HG02885 (cell line): ENCODE data around the gene TFDP2.
"Not testable (repeated sequence)": the region's sequence is repeated elsewhere in the genome, so short reads cannot be mapped to it uniquely, and the experiment has no call there.

Experiments used
- ATAC-seq: cut with Tn5 transposase; IDR thresholded peaks from one replicate; pipeline ENCODE4 v1.9.1; 2021; ENCODE audit warnings: mild to moderate bottlenecking; ENCODE audit not compliant: unreplicated experiment, poor library complexity

The TFDP2 gene

DNA sequence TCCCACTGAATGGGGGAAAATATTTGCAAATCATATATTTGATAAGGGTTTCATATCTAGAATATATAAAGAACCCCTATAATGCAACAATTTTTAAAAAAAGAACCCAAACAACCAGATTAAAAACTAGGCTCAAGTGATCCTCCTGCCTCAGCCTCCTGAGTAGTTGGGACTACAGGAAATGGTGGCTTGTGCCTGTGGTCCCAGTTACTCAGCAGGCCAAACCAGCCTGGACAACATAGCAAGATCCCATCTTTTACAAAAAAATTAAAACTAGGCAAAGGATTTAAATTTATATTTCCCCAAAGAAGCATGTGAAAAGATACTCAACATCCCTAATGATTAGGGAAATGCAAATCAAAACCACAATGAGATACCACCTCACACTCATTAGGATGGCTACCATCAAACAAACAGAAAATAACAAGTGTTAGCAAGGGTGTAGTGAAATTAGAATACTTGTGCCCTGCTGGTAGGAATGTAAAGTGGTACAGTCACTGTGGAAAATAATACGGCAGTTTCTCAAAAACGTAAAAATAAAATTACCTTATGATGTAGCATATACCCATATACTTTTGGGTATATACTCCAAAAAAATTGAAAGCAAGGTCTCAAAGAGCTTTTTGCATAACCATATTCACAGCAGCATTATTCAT is 19.7 kb downstream of the TFDP2 start:
- ATAC-seq = no peak

DNA sequence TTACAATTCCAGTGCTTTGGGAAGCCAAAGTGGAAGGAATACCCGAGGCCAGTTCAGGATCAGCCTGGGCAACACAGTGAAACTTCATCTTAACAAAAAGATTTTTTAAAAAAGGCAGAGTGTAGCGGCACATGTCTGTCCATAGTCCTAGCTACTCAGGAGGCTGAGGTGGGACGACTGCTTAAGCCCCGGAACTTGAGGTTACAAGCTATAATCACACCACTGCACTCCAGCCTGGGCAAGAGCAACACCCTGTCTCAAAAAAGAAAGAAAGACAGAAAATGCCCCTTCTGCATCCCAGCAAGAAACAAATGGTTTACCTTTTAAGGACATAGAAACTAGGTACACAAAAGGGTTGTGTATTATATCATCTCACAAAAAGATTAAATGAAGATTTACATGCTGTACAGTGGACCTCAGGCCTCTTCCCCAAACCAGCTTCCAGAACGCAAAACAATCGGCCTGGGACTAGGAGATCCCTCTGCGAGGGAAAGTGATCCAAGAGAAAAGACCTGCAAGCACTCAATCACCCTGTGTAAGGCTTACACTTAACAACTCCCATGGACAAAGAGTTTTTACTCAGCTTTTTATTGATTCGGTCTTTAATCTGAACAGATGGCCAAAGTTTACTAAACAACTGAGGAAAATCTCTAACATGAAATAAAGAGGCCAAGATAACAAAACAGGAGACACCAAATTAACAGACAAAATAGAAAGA is 21.2 kb downstream of the TFDP2 start:
- no peak for ATAC-seq

DNA sequence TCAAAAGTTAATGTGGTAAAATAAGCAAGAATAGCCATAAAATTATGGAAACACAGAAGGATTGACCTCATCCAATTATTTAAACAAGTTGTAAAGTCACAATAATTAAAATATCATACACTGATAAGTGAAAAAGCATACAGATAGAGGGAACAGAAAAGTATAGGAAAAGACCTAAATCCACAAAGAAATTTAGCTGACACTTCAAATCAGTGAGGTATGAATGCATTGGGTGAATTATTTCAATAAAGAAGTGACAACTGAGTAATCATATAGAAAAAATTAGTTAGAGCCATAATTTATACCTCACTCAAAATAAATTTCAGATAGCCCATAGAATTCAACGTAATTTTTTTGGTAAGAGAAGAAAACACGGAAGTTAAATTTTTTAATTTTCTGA is 25.1 kb downstream of the TFDP2 start:
- no peak for ATAC-seq

DNA sequence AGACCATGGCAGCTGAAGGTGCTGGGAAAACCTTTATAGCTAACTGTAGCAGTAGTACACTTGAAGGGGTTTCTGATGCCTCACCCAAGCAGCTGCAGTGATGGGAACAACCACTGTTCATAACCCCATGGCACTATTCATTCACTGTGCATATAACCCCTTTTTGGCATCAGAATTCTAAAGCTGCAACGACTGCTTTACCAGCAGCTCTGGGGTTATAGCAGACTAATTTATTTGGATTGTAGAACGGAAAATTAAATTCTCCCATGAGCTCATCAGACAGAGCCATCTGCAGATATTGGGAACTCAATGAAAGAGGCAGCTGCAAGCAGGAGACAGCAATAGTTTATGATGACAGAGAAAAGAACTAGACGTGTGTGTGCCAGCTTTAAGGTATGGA is 28.6 kb downstream of the TFDP2 start:
- no peak for ATAC-seq

DNA sequence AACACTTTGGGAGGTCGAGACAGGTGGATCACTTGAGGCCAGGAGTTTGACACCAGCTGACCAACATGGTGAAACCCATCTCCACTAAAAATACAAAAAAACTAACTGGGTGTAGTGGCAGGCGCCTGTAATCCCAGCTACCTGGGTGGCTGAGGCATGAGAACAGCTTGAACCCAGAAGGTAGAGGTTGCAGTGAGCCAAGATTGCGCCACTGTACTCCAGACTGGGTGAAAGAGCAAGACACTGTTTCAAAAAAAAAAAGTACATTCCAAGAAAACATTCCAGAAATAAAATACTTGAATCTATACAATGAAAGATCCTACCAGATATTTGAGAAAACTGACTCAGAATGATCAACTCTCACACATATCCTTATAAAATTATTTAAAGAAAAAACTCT is 30.4 kb downstream of the TFDP2 start:
- no peak for ATAC-seq

DNA sequence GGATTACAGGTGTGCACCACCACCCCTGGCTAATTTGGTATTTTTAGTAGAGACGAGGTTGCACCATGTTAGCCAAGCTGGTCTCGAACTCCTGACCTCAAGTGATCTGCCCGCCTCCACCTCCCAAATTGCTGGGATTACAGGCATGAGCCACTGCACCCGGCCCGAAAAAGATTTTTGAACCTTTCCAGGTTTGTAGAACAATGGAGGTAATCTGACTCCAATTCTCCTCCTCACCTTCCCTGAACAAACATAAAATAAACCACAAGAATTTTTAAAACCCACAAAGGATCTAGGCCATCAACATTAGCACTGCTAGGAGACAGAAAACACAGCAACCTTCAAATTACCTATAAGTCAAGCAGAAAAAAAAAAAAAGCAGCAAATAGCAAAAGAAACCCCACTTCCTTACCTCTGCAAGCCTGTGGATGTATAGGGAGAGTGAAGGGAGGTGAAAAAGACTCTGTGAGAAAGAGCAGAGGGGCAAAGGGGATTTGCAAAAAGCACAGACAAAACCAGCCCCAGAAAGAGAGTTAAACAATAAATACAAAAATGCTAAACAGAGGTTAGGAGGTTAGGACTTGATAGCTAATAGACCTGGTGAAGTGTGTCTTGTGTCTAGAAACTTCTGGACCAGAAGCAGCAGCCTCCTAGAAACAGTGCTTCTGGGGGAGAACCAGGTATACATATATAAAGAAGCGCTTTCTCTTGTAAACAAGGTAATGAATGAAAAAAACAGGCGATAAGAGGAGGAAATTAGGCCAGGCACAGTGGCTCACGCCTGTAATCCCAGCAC is 32.1 kb downstream of the TFDP2 start:
- no peak for ATAC-seq

DNA sequence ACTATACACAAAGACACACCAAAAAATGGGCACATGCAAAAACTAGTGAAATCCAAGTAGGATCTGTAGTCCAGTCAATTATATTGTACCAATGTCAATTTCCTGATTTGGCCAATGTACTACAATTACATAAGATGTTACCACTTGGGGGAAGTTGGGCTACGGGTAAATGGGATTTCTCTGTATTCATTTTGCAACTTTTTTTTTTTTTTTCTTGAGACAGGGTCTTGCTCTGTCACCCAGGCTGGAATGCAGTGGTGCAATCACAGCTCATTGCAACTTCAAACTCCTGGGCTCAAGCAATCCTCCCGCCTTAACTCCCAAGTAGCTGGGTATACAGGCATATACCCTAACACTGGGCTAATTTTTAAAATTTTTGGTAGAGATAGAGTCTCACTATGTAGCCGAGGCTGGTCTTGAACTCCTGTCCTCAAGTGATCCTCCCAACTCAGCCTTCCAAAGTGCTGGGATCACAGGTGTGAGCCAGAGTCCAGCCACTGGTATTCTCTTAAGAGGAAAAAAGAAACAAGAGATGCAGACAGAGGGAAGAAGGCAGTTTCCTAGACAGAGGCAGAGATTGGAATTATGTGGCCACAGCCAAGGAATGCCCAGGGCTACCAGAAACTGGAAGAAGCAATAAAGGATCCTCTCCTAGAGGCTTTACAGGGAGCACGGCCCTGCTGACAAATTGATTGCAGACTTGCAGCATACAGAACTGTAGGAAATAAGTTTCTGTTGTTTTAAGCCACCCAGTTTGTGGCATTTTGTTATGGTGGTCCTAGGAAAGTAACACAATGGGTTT is 33.3 kb downstream of the TFDP2 start:
- ATAC-seq = no peak

DNA sequence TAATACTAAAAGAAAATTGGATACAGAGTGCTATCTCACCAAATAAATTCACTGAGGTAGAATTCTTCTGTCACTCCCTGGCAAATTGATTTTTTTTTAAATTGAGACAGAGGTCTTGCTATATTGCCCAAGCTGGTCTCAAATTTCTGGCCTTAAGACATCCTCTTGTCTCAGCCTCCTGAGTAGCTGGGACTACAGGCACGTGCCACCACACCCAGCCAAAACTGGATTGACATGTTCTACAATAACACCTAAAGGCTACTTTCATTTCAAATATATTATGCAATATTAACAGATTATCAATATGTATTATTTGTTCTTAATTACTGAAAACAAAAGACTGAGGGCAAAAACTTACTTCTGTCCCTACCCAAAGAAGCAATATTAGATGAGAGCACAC is 36.7 kb downstream of the TFDP2 start:
- ATAC-seq = no peak

DNA sequence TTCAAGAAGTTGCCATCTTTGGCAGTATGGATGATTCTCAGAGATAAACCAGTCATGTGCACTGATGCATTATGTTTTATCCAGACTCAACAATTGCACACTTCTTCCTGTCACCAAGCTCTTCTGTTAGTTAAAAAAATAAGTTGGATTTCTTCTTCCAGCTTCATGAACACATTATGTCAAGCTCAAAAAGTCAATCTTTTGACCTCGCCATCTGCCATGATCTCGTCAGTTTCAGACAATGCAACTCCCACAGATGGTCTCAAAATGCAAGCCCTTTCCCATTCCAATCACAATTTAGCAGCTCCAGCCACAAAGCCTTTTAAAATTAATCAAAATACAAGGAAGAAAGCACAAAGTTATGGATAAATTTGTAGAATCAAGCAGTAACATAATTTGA is 42.8 kb downstream of the TFDP2 start:
- ATAC-seq = no peak

DNA sequence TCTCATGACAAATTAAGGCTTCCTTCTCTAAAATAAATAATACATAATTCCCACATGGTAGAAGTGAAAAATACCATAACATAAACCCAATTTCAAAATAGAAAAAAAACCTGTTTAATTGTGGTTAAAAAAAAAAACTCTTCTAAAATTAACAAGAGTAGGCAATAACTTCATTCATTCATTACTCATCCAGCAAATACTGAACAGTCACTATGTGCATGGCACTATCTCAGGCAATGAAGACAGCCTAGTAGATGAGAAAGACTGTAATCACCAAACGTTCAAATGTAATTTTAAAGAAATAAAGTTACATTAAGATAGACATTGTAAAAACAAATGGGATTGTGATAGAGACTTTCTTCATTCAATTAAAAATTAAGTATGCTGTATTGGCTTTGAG is 43.4 kb downstream of the TFDP2 start:
- no peak for ATAC-seq

DNA sequence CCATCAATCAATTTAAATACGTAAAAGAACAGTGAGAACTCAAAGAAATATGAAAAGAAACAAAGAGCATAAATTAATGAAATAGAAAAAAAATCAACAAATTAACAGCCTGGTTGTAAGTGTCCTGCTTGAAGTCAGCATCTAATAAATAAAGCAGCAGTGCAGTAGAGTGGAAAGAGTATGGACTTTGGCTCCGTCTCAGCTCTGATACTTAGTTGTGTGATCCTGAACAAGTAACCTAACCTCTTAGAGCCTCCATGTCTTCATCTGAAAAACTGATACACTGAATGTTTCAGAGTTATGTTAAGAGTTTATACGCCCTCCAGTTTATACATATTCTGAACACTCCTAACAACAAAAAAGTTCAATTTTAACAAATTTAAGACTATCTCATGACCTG is 44.6 kb downstream of the TFDP2 start:
- ATAC-seq = no peak

DNA sequence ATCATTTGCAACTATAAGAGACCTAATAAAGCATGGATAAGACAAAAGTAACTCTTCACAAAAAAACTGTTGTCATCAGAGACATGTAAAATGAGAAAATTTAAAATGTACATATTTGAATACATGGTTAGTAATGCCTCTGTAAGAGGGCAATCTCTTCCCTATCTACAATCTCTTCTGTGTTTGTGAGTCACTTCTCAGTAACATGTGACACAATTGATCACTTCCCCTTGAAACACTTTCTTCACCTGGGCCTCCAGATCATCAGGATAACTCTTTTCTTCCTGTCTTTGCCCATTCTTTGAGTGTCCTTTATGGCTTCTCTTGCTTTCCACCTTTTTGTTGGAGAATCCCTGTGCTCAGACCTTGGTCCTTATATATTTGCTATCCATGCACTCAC is 50.4 kb downstream of the TFDP2 start:
- ATAC-seq = no peak

DNA sequence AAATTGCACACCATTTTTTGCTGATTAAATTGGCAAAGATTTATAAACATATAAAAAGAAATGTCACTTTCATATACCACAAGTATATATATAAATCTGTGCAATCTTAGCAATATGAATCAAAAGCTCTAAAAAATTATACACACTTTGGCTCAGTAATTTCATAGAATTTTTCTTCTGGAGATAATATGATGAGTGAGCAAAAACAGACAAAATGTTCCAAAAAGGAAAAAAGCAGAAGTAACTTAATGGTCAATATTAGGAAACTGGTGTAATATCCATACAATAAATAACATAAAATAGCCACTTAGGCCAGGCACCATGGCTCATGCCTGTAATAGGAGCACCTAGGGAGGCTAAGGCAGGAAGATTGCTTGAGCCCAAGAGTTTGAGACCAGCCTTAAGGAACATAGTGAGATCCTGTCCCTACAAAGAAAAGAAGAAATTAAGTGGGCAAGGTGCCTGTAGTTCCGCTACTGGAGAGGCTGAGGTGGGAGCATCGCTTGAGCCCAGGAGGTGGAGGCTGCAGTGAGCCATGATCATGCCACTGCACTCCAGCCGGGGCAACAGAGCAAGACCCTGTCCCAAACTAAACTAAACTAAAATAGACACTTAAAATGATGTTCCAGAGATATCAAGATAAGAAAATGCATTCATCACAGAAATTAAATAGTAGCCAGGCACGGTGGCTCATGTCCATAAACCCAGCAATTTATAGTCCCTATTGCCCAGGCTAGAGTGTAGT is 52.1 kb downstream of the TFDP2 start:
- ATAC-seq = no peak

DNA sequence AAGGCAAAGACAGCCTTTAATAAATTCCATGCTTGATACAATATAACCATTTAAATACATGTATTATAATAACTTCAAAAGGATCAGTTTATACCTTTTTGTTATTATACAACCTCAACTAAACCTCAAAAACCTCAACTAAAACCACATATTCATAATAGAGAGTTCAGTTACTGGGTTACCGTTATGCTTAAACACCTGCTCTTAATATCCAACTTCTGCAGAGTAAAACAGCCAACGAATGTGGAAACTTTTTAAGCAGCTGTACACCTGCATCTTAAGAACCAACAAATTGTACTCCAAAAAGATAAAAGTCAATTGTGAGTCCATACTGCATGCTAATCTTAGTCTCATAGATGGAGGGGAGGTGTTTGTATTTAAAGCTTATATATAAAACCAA is 53.5 kb downstream of the TFDP2 start:
- ATAC-seq = no peak

DNA sequence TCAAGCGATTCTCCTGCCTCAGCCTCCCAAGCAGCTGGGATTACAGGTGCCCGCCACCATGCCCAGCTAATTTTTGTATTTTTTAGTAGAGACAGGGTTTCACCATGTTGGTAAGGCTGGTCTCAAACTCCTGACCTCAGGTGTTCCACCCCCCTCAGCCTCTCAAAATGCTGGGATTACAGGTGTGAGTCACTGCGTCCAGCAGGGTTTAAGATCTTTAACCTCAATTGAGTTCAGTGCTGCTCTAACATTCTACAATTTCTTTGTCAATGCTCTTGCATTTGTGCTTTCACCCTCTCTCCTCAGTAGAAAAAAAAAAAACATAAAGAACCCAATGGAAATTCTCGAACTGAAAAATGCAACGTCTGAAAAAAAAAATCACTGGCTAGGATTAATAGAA is 60.4 kb downstream of the TFDP2 start:
- not testable (repeated sequence) for ATAC-seq

DNA sequence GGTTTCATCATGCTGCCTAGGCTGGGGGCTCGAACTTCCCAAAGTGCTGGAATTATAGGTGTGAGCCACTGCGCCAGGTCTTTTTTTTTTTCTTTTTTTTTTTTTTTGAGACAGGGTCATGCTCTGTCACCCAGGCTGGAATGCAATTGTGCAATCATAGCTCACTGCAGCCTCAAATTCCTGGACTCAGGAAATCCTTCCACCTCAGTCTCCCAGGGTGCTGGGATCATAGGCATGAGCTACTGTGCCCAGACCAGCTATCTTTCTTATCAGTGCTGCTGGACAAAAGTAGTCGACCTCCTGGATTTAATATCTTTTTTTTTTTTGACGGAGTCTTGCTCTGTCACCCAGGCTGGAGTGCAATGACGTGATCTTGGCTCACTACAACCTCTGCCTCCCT is 60.8 kb downstream of the TFDP2 start:
- no peak for ATAC-seq

DNA sequence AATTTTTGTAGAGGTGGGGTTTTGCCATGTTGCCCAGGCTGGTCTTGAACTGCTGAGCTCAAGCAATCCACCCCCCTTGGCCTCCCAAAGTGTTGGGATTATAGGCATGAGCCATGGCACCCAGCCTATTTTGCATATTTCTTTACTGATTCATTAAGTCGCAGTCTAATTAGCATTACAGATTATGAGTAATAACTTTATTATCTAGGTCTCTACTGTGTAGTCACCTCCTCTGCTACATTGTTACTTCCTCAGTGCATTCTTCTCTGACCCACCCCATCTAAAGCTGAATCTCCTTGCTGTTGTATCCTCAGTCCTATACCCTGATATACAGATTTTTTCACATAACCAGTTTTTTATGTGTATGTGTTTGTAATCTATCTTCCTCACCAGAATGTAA is 61.7 kb downstream of the TFDP2 start:
- ATAC-seq = no peak

DNA sequence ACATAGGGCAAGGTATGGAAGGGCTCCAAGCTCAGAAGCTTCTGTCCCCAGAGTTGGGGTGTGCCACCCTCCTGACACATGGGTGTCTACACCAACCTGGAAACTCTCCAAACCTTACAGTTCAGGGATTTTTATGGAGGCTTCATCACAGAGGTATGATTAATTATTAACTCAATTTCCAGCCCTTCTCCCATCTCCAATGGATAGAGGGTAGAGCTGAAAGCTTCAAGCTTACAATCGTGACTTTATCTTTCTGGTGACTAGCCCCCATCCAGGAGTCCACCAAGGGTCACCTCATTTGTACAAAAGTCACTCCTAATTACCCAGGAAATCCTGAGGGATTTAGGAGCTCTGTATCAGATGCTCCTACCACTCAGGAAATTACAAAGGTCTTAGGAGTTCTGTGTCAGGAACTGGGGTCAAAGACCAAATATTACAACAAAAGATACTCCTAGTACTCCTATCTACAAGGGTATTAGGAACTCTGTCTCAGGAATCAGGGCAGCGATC is 62.7 kb downstream of the TFDP2 start:
- no peak for ATAC-seq

DNA sequence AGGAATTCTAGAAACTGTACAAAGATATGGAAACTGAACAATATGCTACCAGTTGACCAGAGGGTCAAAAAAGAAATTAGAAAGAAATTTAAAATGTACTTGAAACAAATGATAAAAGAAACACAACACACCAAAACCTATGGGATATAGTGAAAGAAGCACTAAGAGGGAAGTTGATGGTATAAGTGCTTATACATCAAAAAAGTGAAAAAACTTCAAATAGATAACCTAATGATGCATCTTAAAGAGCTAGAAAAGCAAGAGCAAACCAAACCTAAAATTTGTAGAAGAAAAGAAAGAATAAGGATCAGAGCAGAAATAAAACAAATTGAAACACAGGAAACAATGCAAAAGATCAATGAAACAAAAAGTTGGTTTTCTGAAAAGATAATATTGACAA is 68.2 kb downstream of the TFDP2 start:
- no peak for ATAC-seq
